ENCODE measurements around the gene RANBP9.
A peak's percentile ranks its signal among the peaks of the same experiment; 100 is the strongest.

The RANBP9 gene

DNA sequence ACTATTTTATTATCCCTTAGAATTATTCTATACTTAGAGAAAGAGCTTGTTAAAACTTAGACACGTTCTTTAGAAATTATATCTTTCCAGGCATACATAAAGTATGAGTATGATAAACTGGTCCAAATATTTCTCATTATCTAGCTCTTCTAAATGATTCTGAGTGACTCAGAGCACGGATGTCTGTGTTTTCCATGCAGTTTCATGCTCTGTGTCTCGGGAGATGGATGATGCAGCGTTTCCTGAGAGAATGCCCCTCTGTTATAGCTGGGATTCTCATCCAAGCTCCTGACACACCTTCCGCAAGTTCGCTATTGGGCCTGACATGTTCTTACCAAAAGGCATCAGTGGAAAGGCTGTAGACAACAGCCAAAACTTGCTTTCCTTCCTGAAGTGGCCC lies 117.9 kb downstream of the RANBP9 start:
- DNase-seq: no peak

DNA sequence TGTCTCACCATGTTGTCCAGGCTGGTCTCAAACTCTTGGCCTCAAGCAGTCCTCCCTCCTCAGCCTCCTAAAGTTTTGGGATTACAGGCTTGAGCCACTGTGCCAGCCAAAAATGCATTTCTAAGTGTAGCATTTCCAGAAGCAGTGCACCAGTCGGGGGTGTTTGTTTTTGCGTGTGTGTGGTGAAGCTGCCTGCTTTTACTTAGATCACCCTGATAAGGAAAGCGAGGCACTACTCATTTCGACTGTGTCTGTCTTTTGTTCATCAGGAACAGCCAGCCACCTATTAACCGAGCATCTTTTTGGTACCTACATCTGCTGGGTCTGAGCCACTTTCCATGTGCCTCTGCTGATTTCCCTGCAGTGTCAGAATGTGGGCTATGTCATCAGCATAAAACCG lies 118.5 kb downstream of the RANBP9 start:
- no peak for DNase-seq

DNA sequence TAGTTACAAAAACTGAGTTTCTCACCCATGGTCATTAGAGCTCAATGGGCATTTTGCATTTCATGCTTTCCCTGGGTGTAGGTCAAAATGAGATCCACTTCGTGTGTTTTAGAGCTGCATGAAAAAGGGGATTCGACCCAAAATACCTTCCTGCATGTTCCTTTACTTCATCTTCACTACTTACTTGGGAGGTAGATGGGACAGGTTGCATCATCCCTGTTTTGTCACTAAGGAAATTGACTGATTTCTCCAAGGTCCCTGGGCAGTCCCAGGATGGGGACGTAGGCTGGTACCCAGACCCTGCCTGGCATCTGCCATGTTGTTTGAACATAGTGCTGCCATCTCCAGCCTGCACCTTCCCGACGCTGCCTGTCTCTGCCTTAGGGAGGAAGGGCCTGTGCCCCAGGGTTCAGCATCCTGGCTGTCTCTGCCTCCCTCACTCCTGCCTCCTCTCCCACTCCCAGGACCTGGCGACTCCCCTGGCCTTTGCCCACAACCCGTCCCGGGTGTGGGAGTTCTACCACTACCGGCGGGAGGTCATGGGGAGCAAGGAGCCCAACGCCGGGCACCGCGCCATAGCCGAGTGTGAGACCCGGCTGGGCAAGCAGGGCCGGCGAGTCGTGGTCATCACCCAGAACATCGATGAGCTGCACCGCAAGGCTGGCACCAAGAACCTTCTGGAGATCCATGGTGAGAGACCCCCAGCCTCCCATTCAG lies 120.3 kb downstream of the RANBP9 start:
- no peak for DNase-seq

DNA sequence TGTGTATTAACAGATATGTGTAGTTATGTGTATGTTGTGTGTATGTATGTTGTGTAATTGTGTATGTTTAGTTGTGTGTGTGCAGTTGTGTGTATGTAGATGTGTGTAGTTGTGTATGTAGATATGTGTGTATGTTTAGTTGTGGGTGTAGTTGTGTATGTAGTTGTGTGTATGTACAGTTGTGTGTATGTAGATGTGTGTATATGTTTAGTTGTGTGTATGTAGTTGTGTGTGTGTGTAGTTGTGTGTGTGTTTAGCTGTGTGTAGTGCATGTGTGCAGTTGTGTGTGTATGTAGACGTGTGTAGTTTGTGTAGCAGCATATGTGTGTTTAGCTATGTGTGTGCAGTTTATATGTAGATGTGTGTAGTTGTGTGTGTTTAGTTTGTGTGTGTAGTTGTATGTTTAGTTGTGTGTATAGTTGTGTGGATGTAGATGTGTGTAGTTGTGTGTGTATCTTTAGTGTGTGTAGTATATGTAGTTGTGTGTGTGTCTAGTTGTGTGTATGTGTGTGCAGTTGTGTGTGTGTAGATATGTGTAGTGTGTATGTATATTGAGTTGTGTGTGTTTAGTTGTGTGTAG lies 121.0 kb downstream of the RANBP9 start:
- no peak for DNase-seq

DNA sequence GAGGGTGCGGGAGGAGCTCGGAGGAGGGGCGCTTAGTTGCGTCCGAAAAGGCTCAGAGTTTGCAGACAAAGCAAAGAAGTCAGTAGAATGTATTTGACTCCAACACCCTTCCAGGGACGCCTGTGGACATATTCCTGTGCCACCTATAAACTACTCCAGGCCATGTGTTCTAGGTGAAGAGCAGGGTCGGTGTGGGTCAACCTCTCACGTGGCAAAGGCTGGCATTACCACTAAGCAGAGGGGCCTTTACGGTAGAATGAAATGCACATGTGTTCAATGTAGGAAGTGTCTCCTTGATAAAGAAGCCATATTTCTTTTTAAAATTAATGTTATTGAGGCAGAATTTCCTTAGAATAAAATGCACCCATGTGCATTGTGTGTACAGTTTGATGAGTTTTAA lies 121.8 kb downstream of the RANBP9 start:
- DNase-seq: no peak

DNA sequence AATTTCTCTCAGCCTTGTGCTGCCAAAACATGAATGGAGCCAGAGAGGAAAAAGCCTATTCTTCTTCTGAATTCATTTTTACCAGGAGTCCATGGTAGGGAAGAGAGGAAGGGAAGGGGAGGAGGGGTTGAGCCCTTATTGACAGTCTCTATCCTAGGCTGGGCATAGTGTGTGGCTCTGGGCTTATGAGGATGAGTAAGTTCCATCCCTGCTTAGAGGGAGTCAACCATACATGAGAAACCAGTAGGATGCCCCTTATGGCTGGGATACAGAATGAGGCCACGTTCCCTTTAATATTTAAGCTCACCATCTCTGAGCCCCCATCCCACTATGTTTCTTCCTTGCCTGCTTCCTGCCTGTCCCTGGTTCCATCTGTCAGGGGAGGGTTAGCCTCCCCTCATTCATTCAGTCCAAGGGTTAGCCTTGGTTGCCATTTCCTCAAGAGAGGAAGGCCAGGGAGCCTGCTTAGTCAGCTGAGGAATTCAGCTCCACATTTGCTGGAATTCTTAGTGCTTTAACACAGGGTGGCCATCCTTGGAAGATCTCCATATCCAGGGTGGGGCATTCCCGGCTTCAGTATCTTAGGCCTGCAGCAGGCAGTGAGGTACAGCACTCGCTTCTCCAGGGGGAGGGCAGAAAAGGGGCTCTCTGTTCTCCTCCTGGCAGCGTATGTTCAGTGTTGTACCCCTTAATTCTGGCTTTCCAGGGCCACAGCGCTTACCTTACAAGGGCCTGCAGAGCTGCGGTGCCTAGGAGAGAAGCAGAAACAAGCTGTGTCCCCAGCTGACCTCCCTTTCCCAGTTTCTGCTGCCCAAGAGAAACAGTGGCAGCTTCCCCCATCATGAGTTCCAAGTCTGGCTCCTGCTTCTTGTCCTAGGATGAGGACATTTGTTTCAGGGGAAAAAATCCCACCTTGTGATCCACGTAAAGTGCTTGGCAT lies 124.8 kb downstream of the RANBP9 start:
- DNase-seq: no peak

DNA sequence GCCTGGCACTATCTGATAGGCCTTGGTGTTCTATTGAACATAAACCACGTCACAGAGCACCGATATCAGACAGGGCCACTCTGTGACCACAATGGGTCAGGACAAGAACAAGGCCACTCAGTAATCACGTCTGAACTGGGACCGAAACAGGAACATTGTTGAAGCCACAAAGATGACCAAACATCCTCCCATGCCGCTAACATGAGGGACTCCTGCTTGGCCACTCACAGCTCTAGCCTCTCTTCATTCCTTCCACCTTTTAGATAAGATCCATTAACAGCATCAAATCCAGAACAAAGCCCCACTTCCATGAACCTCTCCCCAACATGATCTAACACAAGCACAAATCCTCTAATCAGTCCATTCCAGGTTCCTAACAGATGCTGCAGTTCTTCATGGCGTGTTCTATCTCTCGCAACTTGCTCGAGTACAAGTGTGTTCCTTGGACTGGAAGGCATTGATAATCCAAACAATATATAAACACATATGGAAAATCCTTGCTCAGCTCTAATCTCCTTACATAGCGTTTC lies 129.9 kb downstream of the RANBP9 start:
- DNase-seq: no peak

DNA sequence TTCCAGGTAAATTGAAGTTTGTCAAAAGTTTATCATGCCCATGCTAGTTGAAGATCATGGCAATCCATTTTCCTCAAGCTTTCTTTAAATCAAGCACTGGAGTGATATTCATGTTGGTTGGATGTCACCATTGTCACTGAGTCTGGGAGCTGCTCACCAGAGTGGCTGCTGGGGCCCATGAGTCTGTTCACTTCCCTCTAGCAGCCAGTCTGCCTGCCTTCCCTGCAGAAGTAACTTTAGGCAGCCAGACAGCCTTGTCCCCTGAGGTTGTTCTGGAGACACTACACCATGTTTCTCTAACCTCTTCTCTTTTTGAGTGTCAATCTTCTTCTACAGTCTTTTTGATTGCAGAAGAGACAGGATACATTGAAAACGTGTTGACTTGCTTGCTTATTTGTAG lies 131.7 kb downstream of the RANBP9 start:
- peak; percentile 19 to 34 for DNase-seq

DNA sequence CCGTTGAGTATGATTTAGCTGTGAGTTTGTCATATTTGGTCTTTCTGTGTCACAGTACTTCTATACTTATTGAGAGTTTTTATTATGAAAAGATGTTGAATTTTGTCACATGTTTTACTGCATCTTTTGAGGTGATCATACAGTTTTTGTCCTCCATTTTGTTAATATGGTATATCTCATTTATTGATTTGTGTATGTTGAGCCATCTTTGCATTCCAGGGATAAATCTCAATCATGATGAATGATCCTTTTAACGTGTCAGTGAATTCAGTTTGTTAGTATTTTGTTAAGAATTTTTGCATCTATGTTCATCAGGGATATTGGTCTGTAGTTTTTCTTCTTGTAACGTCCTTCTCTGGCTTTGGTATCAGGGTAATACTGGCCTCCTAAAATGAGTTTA lies 133.7 kb downstream of the RANBP9 start:
- no peak for DNase-seq

DNA sequence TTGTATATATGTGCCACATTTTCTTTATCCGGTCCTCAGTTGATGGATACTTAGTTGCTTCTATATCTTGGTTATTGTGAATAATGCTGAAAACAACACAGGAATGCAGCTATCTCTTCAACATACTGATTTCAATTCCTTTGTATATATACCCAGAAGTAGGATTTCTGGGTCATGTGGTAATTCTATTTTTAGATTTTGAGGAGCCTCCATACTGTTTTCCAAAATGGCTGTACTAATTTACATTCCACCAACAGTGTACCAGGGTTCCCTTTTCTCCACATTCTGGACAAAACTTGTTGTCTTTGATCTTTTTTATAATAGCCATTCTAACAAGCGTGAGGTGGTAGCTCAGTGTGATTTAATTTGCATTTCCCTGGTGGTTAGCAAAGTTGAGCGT lies 135.6 kb downstream of the RANBP9 start:
- no peak for DNase-seq

DNA sequence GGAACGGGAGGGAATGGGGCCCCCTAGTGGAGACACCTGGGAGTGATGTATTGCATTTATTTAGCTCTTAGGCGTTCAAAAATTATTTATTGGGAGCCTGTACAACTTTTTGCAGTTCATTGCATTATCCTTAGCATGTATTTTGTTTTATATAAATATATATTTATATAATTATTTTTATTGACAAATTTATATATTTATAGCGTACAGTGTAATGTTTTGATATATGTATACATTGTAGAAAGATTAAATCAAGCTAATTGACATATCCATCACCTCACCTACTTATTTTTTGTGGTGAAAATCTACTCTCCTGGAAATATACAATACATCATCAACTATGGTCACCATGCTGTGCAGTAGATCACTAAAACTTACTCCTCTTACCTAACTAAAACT lies 136.3 kb downstream of the RANBP9 start:
- no peak for DNase-seq

DNA sequence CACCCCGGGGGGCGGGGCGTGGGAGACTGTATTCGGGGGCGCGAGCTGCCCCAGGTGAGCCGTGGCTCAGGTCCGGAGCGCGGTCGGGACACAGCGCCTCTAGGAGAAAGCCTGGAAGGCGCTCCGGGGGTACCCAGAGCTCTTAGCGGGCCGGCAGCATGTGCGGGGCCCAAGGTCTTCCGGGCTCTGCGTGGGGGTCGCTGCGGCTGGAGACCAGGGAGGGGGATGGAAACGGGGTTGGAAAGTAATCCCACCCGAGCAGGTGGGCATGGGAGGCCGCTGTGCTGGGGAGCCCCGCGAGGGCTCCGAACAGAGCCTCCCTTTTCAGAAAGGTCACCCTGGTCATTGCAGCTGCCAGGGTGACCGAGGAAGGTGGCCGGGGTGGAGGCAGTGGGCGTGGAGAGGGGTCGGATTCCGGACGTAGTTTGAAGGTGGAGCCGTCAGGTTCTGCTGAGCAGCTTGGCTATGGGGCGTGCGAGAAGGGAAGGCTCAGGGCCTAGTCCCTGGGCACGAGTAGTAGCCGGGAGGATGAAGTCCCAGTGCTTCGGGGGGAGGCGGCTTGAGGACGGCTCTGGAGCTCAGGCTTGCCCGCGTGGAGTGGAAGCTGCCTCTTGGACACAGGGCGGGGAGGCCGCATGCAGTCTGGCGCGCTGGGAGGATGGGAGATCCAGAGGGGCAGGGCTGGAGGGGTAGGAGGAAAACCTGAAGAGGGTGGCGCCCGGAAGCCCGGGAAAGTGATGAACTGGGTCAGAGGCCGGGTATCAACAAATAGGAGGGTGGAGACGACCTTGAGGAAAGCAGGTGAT lies 136.9 kb downstream of the RANBP9 start, which contains the start of gene SIRT5:
Gene SIRT5, plus strand, starts transcription at position 31 of the 806 bp plus-strand sequence. CDS start 9,510 bp downstream, outside the sequence.
- peak; percentile 88 to 94 for DNase-seq

DNA sequence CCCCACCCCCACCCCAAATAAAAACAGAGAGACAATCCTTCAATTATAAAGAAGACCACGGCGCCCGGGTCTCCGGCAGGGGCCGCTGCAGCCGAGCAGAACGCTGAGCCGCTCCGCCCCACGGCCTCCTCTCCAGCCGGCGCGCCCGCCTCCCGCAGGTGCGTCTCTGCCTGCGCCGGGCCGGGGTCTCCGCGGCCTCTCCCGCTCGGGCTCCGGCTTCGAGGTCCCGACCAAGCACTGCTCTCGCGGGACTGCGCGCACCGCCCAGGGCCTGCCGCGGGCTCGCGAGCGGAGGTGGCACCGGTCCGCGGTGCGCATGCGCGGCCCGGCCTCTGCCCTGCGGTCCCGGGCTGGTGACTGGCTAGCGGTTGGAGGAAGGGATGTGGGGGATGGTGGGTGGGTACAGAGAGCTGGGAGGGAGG lies 137.5 kb downstream of the RANBP9 start:
- DNase-seq: peak; percentile 88 to 92

DNA sequence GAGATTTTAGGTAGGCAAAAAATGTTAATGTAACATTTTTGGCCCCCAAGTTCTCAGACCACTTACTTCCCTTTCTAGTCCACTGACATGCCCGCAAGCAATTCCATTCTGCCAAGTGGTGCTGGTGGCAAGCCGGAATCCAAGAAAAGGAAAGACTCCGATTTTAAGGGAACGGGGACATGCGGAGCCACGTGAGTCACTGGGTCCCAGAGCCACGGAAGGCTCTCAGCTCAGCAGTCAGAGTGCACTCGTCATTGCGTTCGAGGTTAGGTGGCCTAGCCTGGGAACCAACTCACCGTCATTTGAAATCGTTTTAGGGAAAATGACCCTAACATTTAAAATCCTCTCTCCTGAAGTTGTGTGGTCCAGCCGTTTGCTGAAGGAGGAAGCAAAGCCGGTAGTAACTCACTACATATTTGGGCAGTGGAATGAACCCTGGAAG lies 137.9 kb downstream of the RANBP9 start:
- DNase-seq: peak; percentile 50 to 56

DNA sequence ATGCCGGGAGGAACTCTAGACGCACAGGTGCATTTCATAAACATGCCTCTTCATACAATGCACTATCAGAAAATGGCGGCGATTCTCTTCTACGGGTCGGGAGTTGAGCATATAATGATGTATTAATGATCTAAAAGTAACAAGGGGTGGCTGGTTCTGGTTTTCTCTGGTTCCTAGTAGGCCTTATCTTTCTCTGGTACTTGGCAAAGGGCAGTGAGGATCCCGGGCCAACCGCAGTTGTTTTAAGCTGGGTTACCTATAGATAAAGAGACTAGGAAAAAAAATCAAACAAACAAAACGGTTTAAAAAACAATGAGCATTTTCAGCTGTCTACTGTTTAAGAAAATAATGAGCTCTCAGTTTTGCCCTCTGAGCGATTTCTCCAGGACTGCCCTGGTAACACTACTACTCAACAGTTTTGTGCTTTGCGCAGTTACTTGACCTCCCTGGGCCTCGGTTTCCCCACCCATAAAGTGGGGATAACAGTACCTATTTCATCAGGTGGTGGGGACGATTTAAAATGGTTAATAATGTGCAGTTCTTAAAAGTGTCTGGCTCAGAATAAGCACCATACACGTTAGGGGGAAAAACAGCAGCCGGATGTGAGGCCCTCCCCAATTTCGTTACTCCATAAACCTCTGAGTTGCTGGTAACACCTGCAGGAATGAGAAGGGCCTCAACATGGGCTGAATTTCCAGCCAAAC lies 138.5 kb downstream of the RANBP9 start:
- DNase-seq: no peak

DNA sequence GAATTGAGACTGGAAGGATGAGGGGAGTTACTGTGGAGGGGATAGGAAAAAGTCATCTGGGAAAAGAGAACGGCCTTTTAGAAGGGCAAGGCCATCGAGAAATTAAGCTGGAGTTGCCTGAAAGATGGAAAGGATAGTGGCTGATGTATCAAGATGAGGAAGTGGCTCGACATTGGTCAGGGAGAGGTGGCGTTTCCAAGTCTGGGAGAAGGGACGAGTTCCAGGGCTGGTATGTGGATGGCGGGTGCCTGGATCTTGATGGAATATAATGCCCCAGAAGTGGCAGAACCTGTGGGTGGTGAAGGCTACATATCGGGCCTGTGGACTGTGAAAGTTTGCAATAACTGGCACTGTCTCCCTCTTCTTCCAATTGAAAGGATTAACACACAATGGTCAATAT lies 139.4 kb downstream of the RANBP9 start:
- DNase-seq: no peak
